Activated CD4-positive, alpha-beta T cell treated with anti-CD3 and anti-CD28 coated beads, Interleukin-2, amount 50 U/mL, for 4 hours (primary cell): Measurements from ENCODE around the gene ZNF608.

Experiments
- DNase-seq, 2 experiments: peaks; one replicate each; pipeline ENCODE4 v3.0.0-alpha.2; 2020

The ZNF608 gene

GRCh38 chr5:124752854-124753720 is 6.6 kb upstream of the ZNF608 start:
- no peak for DNase-seq

GRCh38 chr5:124751031-124751430 is 4.6 kb upstream of the ZNF608 start:
- no peak for DNase-seq

GRCh38 chr5:124748687-124749594 is 2.5 kb upstream of the ZNF608 start:
- no peak for DNase-seq

- DNase-seq: no peak
Measured at GRCh38 chr5:124747791-124748686, 1.6 kb upstream of the ZNF608 start.

- no peak for DNase-seq
Measured at GRCh38 chr5:124746916-124747790, 714 bp upstream of the ZNF608 start.

GRCh38 chr5:124745007-124745927 is 1.2 kb downstream of the ZNF608 start:
- DNase-seq: no peak

GRCh38 chr5:124744170-124744971 is 2.1 kb downstream of the ZNF608 start:
- no peak for DNase-seq

- DNase-seq: no peak
Measured at GRCh38 chr5:124743602-124744169, 2.8 kb downstream of the ZNF608 start.

- no peak for DNase-seq
Measured at GRCh38 chr5:124742983-124743601, 3.3 kb downstream of the ZNF608 start.

GRCh38 chr5:124742521-124742920 is 3.9 kb downstream of the ZNF608 start:
- DNase-seq: no peak

- DNase-seq: no peak
Measured at GRCh38 chr5:124741711-124742496, 4.5 kb downstream of the ZNF608 start.

- no peak for DNase-seq
Measured at GRCh38 chr5:124740991-124741583, 5.4 kb downstream of the ZNF608 start.

GRCh38 chr5:124740071-124740470 is 6.4 kb downstream of the ZNF608 start:
- DNase-seq: no peak

GRCh38 chr5:124739634-124740025 is 6.8 kb downstream of the ZNF608 start:
- no peak for DNase-seq

- no peak for DNase-seq
Measured at GRCh38 chr5:124738681-124739633, 7.5 kb downstream of the ZNF608 start.

- no peak for DNase-seq
Measured at GRCh38 chr5:124737651-124738050, 8.8 kb downstream of the ZNF608 start.
